Measurements from ENCODE around the gene KRT2.

DNA sequence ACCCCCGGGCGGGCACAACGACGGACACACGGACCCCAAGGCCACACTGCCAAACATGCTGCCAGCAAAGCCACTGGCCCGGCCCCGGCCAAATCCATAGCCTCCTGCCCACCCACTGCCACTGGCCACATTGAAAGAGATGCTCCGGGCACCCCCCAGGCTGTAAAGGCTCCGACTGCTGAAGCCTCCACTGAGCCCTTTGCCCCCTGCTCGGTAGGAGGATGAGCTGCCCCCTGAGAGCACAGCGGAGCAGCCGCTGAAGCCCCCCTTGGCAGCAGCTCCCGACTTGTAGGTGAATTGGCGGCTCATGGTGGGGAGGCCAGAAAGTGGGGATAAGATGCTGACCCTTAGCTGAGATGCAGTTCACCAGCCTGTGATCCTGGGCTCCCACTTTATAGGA, 33.8 kb downstream of the KRT2 start, which contains the start of gene KRT73:
- TF ChIP-seq EP300 (IDR thresholded peaks at IDR 0.05; ENCODE audit: borderline replicate concordance): no peak
- TF ChIP-seq NFIC (IDR thresholded peaks at IDR 0.05): no peak
- TF ChIP-seq, protein P1, sequence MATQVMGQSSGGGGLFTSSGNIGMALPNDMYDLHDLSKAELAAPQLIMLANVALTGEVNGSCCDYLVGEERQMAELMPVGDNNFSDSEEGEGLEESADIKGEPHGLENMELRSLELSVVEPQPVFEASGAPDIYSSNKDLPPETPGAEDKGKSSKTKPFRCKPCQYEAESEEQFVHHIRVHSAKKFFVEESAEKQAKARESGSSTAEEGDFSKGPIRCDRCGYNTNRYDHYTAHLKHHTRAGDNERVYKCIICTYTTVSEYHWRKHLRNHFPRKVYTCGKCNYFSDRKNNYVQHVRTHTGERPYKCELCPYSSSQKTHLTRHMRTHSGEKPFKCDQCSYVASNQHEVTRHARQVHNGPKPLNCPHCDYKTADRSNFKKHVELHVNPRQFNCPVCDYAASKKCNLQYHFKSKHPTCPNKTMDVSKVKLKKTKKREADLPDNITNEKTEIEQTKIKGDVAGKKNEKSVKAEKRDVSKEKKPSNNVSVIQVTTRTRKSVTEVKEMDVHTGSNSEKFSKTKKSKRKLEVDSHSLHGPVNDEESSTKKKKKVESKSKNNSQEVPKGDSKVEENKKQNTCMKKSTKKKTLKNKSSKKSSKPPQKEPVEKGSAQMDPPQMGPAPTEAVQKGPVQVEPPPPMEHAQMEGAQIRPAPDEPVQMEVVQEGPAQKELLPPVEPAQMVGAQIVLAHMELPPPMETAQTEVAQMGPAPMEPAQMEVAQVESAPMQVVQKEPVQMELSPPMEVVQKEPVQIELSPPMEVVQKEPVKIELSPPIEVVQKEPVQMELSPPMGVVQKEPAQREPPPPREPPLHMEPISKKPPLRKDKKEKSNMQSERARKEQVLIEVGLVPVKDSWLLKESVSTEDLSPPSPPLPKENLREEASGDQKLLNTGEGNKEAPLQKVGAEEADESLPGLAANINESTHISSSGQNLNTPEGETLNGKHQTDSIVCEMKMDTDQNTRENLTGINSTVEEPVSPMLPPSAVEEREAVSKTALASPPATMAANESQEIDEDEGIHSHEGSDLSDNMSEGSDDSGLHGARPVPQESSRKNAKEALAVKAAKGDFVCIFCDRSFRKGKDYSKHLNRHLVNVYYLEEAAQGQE (IDR thresholded peaks at IDR 0.05; ENCODE audit: low read depth): no peak
- TF ChIP-seq FOXM1 (IDR thresholded peaks at IDR 0.05; ENCODE audit: borderline replicate concordance, low read depth): no peak
- no peak for TF ChIP-seq YY1 (IDR thresholded peaks at IDR 0.05; ENCODE audit: low read depth)
- TF ChIP-seq, protein P2, sequence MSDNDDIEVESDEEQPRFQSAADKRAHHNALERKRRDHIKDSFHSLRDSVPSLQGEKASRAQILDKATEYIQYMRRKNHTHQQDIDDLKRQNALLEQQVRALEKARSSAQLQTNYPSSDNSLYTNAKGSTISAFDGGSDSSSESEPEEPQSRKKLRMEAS (IDR thresholded peaks at IDR 0.05): no peak
- TF ChIP-seq RAD21 (IDR thresholded peaks at IDR 0.05; ENCODE audit: low read depth): no peak
- TF ChIP-seq TAF1 (IDR thresholded peaks at IDR 0.05; ENCODE audit: low read depth): no peak
